GM12801 (cell line): ENCODE data around the gene RUSC1.

Source experiments
- CTCF ChIP-seq: IDR thresholded peaks from one replicate; pipeline ENCODE4 v1.5.1; 2011; ENCODE audit warnings: control low read depth; ENCODE audit not compliant: insufficient read length; ENCODE audit errors: extremely low read depth

The RUSC1 gene

DNA sequence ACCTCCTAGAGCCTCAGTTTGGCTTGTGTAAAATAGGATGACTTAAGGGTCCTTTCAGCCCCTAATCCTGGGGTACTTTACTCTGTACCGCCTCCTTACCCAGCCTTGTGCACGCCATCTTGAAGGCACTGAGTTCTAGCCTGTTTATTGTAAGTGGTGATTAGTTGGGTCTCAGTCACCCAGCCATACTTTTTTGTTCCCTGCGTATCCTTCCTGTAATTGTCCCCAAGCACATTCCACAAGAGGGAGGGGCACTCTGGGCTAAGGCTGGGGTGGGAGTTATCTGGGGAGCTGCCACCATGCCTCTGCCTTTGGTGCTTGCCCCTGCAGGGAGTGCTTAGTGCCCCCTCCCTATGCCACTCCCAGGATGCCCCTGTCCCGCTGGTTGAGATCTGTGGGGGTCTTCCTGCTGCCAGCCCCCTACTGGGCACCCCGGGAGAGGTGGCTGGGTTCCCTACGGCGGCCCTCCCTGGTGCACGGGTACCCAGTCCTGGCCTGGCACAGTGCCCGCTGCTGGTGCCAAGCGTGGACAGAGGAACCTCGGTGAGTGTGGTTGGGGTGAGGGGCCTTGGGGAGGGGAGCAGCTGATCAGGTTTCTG is 11.2 kb upstream of the RUSC1 start:
- no peak for TF ChIP-seq CTCF

GRCh38 chr1:155313261-155313660 is 7.4 kb upstream of the RUSC1 start:
- TF ChIP-seq CTCF, result no peak

DNA sequence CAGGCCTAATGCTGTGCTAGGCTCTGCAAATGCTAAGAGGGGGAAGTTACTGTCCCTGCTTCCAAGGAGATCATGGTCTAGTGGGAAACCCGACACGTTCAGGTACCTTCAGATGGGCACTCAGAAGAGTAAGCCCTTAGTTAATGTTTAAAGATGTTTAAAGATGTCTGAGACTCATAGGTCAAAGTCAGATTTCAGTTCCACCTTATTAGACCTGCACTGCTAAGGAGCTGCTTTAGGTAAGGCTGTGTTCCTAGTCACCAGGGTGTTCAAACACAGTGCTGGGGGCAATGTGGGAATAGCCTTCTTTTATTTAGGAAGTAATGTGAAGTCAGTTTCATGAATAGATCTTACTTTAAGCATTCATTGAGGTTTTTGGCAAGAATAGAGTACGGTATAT is 3.8 kb upstream of the RUSC1 start:
- no peak for TF ChIP-seq CTCF

DNA sequence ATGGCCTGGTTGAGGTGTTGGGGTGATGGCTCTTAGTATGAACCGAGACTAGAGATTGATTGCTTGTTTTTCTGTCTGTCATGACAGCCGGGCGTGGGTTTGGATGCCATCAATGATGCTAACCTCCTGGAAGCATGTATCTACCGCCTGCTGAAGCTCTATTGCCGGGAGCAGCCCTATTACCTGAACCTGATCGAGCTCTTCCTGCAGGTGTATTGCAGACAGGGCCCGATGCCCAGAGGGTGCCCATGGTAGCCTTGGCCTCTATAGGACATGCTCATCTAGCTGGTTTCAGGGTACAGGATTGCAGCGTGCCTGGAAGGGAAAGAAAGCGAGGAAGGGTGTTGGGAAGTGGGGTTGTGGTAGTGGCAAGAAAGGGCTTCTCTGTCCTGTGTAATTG is 2.6 kb upstream of the RUSC1 start:
- TF ChIP-seq CTCF, result no peak

GRCh38 chr1:155319536-155319935 is 1.2 kb upstream of the RUSC1 start:
- TF ChIP-seq CTCF, result no peak

DNA sequence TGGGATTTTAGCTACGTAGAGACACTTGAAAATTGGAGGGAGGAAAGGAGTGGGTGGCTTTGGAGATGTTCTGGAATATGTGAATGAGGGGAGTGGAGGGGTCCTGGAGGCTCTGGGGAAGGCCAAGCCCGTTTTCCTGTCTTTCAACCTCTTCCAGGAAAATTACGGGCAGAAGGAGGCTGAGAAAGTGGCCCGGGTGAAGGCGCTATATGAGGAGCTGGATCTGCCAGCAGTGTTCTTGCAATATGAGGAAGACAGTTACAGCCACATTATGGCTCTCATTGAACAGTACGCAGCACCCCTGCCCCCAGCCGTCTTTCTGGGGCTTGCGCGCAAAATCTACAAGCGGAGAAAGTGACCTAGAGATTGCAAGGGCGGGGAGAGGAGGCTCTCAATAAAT is 442 bp upstream of the RUSC1 start:
- TF ChIP-seq CTCF, result no peak

GRCh38 chr1:155321639-155322503 is 1.2 kb downstream of the RUSC1 start:
- TF ChIP-seq CTCF, result no peak
